ENCODE results near the gene CACNA2D3.
A peak's percentile ranks its signal among the peaks of the same experiment; 100 is the strongest.

CACNA2D3 gene

DNA sequence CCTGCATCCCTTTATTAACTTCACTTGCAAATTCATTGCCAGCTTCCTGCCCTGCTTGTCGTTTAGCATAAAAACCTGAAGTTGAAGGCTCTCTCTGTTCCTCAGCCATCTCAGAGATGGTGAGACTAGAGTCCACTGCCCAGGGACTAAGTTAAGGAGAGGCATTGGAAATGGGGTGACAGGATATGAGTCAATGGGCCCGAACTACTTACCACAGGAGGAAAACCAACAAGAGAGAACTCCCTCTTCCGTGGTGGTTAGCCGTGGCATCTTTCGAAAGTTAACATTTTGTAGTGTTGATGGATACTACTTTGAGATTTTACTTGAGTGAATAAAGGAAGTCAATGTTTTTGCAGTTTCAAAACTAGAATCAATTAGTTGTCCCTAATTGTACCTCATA is 740.2 kb downstream of the CACNA2D3 start:
- DNase-seq = no peak

- DNase-seq = no peak
These were observed 741.0 kb downstream of the CACNA2D3 start for GRCh38 chr3:54863366-54863765.

GRCh38 chr3:54863786-54864185 is 741.4 kb downstream of the CACNA2D3 start:
- no peak for DNase-seq

DNA sequence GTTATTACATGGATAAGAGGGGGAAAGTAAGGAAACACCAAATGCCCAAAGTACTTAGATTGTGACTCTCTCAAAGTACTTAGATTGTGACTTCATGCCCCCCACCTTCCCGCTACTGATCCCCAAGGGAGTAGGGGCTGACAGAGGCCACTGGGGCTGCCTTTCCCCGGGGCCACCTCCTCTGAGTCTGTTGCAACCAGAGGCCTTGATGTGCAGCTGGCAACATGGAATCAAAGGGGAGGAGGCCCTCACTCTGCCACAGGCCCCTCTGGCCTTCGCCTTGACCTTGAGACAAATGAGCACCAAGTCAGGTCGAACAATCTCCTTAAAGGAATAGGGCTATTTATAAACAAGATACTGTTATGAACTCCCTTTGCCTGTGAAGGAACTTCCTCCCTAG is 743.0 kb downstream of the CACNA2D3 start:
- DNase-seq = no peak

DNA sequence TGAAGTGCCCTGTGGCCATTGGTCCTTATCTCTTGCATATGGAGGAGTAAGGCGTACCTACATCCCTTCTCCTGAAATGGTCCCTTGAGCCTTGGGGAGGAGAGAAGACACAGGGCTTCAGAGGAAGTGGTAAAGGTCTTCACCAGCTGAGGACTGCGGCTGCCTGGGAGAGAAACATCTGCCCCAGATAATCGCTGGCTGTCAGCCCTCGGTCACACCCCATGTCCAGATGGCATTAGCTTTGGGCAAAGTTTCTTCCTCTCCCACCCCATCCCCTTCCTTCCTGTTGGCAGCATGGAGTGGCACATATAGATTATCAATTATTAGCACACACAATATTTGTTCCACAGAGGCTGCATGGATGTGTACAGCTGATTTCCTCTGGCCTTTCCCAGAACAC is 743.9 kb downstream of the CACNA2D3 start:
- DNase-seq = no peak

GRCh38 chr3:54870423-54870822 is 748.1 kb downstream of the CACNA2D3 start:
- no peak for DNase-seq

- DNase-seq = no peak
These were observed 749.5 kb downstream of the CACNA2D3 start for GRCh38 chr3:54871867-54872266.

DNA sequence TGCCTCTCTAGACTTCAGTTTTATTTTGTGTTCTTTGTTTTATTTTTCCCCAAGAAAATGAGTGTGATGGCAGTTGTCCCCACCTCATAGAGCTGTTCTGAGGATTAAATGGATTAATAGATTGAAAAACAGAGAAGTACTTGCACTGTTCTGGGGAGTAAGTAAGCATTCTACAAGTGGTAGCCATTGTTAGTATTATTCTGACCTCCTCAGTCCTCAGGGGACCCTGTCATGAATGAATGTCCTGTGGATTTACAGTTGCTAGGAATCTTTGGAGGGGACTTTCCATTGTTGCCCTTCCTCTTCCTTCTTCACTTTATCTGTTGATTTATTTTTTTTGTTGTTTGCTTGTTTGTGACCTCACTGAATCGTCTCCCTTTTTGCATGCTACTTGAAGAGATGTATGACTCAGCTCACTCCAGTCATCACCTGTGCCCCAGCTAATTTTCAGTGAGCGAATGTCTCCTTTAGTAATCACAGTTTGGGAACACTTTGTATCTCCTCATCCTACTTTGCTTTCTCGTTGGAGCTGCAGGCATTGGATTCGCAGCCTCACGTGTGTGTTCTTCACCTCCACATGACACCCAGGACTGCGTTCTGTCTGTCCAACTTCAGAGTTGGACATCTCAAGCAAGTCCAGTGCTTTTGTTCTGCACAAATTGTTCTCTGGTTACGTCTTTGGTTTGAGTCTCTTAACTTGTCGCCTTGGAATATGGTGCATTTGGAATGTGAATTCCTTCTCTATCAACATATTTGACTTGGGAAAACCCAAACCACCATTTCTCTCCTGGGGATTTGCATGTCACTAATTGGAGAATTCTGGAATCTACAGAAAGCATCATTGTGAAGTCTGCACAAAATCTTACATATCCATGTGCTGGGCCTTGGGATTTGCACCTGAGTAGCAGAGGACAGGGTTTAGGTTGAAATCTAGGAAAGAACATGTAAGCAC is 751.0 kb downstream of the CACNA2D3 start:
- no peak for DNase-seq

- DNase-seq = no peak
These were observed 752.6 kb downstream of the CACNA2D3 start for GRCh38 chr3:54874816-54875556.

GRCh38 chr3:54875596-54876268 is 753.4 kb downstream of the CACNA2D3 start:
- DNase-seq = no peak

- DNase-seq = no peak
These were observed 754.3 kb downstream of the CACNA2D3 start for GRCh38 chr3:54876694-54877093.

- DNase-seq = no peak
These were observed 755.4 kb downstream of the CACNA2D3 start for GRCh38 chr3:54877730-54878129.

DNA sequence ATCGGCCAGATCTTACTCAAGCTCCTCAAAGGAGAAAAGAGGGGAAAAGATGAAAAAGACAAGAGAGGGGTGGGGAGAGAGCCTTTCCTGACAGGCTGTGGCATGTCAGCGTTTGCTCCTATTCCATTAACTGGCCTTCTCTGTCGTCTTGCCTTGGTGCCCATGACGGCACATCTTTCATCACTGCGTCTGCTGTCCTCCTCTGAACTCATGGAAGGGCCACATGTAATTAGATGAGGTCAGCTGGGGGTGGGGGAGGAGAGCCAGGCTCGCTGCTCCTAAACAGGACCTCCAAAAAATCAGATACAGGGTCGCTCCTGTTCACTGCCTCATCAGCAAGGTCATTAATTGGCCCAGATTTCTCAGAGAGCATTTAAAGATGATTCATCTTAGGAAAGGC is 755.8 kb downstream of the CACNA2D3 start:
- no peak for DNase-seq

- DNase-seq = no peak
These were observed 759.9 kb downstream of the CACNA2D3 start for GRCh38 chr3:54882129-54882833.

- DNase-seq = no peak
These were observed 765.8 kb downstream of the CACNA2D3 start for GRCh38 chr3:54888162-54888561.

GRCh38 chr3:54888873-54889272 is 766.5 kb downstream of the CACNA2D3 start:
- DNase-seq = no peak

DNA sequence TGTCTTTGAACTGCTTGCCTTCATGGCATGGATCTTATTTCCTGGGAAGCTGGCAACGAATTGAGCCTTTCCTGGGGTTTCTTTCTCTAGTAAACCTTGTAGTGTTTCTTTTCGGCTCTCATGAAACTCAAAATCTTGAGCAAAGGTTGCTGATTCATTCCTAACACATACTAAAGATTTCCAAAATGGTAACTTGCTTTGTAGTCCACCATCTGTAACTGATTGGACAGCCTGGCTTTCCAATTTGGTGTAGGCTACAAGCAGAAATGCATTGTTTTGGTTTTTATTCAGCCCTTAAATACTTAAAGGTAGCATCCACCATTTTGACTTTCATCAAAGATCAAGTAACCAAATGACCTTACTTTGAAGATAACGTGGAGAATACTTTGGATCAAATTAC is 767.4 kb downstream of the CACNA2D3 start:
- DNase-seq = no peak

DNA sequence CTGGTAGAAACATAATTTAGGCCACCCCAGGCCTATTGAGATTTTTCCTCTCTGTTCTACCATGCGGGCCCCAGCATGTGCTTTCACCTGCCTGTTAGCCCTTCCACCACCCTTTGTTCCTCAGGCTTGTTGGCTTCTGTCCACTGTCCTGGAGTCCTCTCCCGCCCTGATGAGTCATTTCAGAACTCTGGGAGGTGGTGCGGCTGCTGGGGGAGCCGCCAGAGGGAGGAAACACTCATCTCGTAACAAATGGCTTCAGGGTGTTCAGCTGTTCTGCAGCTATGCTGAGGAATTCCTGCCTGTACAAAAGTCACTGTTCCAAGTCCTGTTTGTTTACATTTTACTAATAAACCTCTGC is 769.2 kb downstream of the CACNA2D3 start:
- DNase-seq = peak; percentile 86

GRCh38 chr3:54892168-54892567 is 769.8 kb downstream of the CACNA2D3 start:
- no peak for DNase-seq

DNA sequence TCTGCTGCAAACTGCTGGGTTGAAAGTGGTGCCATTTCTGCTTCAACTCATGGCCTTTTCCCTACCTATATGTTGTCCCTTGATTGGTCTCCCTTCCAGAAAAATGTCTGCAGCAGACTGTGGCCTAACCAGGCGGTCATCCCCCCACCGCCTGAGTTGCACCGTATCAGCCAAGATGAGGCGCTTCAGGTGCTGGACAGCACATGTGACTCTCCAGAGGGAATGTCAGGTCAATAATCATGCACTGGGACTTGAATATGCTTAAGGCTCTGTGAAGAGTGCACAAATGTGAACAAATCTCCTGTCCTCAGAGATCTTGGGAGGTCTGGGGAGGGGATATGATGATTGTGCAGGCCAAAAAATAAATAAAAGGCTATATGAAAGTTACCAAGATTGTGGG is 773.3 kb downstream of the CACNA2D3 start:
- no peak for DNase-seq

- DNase-seq = no peak
These were observed 774.8 kb downstream of the CACNA2D3 start for GRCh38 chr3:54897028-54897711.

GRCh38 chr3:54899273-54899672 is 776.9 kb downstream of the CACNA2D3 start:
- no peak for DNase-seq
